Thyroid gland (tissue), 4 donors: Measurements from ENCODE around the gene ETFRF1. TPM values are rescaled to one million over a fixed set of nuclear protein-coding genes. Genes with fewer than 3 reads are reported as not detected.

ENCODE experiments used
- DNase-seq, 2 donors: peaks; one replicate each; pipeline ENCODE4 v3.0.0-alpha.2; 2019
- H3K27ac ChIP-seq, 3 donors: fragments of 200-600 bp; sonication (generic); 1 replicate in 2 of 3; 2 replicates in 1 of 3; pipeline ENCODE4 v1.5.1; 2016 to 2019; ENCODE audit warnings: mild to moderate bottlenecking in 1 of 3, moderate library complexity in 1 of 3
- H3K27me3 ChIP-seq: fragments of 200-600 bp; sonication (generic); one replicate; pipeline ENCODE4 v1.5.1; 2019
- H3K36me3 ChIP-seq, 2 donors: fragments of 200-600 bp; sonication (generic); one replicate each; pipeline ENCODE4 v1.5.1; 2016 to 2019
- H3K4me1 ChIP-seq, 2 donors: fragments of 200-600 bp; sonication (generic); one replicate each; pipeline ENCODE4 v1.5.1; 2017 to 2019
- H3K4me3 ChIP-seq, 3 donors: fragments of 200-600 bp; sonication (generic); replicated peaks in 1 of 3; 1 replicate in 2 of 3; 2 replicates in 1 of 3; pipeline ENCODE4 v1.5.1; 2016; ENCODE audit warnings: mild to moderate bottlenecking in 1 of 3
- H3K9me3 ChIP-seq: fragments of 200-600 bp; sonication (generic); one replicate; pipeline ENCODE4 v1.5.1; 2017
- POLR2A ChIP-seq, 2 donors: fragments of 450-650 bp; IDR thresholded peaks; one replicate each; pipeline ENCODE4 v1.6.1; 2017; ENCODE audit warnings: antibody characterized with exemption in 2 of 2, mild to moderate bottlenecking in 2 of 2, moderate library complexity in 1 of 2
- WGBS, 2 donors: methylation state at CpG; one replicate each; pipeline ENCODE4 v1.1.5; 2017; 5-methylcytosine and 5-hydroxymethylcytosine counted together
- intact Hi-C: fragments of 100-400 bp; cut with DNase I; formaldehyde crosslinking; loops from one replicate; pipeline ENCODE4 v1.15.1; 2023
- total RNA-seq, 4 donors: library from RNA; depleted of rRNA; stranded (reverse); fragments of >200 nt; gene quantifications; one replicate each; pipeline ENCODE4 v1.2.3, GENCODE V29; 2016
- TF ChIP-seq, protein P1 (sequence below), 6 experiments: fragments of 200-600 bp in 3 of 6; fragments of 450-650 bp in 3 of 6; sonication (generic) in 3 of 6; IDR thresholded peaks; one replicate each; pipeline ENCODE4 v1.5.1; 2016 to 2019; ENCODE audit warnings: antibody characterized with exemption in 6 of 6, mild to moderate bottlenecking in 2 of 6, inconsistent platforms in 1 of 6, moderate library complexity in 1 of 6

The ETFRF1 gene
- total RNA-seq, 4 donors from 2014 or later = 65.4 to 80.7 (median 75.9) TPM

DNA sequence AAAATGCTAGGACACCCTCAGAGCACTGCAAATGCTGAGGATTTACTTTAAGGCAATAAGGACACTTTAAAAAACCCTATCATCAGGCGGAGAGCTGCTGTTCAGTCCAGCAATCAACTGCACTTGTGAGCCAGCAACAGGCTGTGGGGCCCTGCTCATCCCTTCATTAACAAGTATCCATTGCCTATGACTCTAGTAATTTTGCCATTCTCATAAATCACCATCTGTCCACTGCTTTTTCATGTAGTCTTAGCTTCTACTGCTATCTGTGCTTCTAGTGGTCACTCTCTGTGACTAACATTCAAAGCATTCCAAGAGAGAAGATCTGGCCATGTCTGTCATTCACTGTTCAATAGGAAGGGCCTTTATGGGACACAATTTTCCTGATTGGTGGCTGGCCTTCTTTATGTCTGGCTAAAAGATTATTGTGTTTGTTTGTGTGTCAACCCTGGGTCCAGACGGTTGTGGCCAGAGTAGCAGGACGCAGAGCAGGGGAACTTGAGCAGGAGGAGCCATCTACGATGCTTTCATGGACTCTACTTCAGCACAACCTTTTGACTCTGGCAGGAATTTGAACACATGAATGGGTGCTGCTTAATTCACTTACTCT lies 59.3 kb downstream of the ETFRF1 start:
- 82 to 93% methylated on average over 3 to 4 of the region's 4 CpGs for WGBS, 2 donors
- TF ChIP-seq, protein P1, sequence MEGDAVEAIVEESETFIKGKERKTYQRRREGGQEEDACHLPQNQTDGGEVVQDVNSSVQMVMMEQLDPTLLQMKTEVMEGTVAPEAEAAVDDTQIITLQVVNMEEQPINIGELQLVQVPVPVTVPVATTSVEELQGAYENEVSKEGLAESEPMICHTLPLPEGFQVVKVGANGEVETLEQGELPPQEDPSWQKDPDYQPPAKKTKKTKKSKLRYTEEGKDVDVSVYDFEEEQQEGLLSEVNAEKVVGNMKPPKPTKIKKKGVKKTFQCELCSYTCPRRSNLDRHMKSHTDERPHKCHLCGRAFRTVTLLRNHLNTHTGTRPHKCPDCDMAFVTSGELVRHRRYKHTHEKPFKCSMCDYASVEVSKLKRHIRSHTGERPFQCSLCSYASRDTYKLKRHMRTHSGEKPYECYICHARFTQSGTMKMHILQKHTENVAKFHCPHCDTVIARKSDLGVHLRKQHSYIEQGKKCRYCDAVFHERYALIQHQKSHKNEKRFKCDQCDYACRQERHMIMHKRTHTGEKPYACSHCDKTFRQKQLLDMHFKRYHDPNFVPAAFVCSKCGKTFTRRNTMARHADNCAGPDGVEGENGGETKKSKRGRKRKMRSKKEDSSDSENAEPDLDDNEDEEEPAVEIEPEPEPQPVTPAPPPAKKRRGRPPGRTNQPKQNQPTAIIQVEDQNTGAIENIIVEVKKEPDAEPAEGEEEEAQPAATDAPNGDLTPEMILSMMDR (IDR thresholded peaks at IDR 0.05) = no peak
- no peak for TF ChIP-seq POLR2A (IDR thresholded peaks at IDR 0.05)
- Histone ChIP-seq H3K27ac (no peak overlapping the region), H3K4me3 (no peak overlapping the region), H3K4me1 (peaks cover 11 to 17% of the 10 kb centered on the region in 2 donors), H3K27me3 (no peaks in the 10 kb centered on the region), H3K36me3 (no peaks in the 10 kb centered on the region), H3K9me3 (no peaks in the 10 kb centered on the region)
- intact Hi-C loops = loop anchor here (5.0 kb wide), 1 partner anchor 128 kb away; no protein-coding TSS in a partner anchor
- no peak for DNase-seq

Other genes with a start within 250 kb of the ETFRF1 start
- gene BCAT1, start 246.1 kb upstream of the ETFRF1 start, total RNA-seq = 10 to 100 TPM in 3 of 4 donors, 1 to 10 TPM in 1; 3.8 to 49.1 (median 13.2) TPM
- gene DNAI7, start 77 bp upstream of the ETFRF1 start, total RNA-seq = 1 to 10 TPM; 5.1 to 9.2 (median 6.9) TPM
- 10 to 100 TPM; 17.3 to 25.7 (median 22.3) TPM for gene KRAS, start 55.7 kb downstream of the ETFRF1 start, total RNA-seq